Measurements from ENCODE around the gene MAP1B. TPM values are rescaled to one million over a fixed set of nuclear protein-coding genes. Genes with fewer than 3 reads are reported as not detected.
A peak's percentile ranks its signal among the peaks of the same experiment; 100 is the strongest.

Gene MAP1B
- total RNA-seq, 1 donor from 2014 or later: 1,059 TPM

DNA sequence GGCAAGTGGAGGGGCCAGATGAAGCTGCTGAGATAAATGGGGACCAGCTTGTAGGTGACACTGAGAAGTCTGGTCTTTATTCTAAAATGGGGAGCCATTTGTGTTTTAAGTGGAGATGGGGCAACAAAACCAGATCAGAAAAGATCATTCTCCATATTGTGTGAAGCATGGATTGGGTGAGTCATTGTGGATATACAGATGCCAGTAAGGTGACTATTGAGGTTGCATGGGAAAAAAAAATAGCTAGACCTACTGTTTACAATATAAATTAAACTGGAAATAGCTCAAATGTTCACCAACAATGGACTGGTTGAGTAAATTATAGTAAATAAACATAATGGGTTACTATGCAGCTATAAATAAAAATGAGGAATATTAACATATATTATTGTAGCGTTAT is 5.4 kb upstream of the MAP1B start:
- intact Hi-C loops (cut with DNase I): loop anchor here (10.0 kb wide), 1 partner anchor 517 kb away; the partner anchor contains the start of gene MCCC2
- H3K27me3 ChIP-seq: no peaks in the 10 kb centered on the region
- no peak overlapping the region for H3K4me3 ChIP-seq
- no peak for DNase-seq (ENCODE audit: low spot score in 2 of 2)
- H3K9me3 ChIP-seq: no peaks in the 10 kb centered on the region
- H3K36me3 ChIP-seq: no peaks in the 10 kb centered on the region
- TF ChIP-seq, protein P1, sequence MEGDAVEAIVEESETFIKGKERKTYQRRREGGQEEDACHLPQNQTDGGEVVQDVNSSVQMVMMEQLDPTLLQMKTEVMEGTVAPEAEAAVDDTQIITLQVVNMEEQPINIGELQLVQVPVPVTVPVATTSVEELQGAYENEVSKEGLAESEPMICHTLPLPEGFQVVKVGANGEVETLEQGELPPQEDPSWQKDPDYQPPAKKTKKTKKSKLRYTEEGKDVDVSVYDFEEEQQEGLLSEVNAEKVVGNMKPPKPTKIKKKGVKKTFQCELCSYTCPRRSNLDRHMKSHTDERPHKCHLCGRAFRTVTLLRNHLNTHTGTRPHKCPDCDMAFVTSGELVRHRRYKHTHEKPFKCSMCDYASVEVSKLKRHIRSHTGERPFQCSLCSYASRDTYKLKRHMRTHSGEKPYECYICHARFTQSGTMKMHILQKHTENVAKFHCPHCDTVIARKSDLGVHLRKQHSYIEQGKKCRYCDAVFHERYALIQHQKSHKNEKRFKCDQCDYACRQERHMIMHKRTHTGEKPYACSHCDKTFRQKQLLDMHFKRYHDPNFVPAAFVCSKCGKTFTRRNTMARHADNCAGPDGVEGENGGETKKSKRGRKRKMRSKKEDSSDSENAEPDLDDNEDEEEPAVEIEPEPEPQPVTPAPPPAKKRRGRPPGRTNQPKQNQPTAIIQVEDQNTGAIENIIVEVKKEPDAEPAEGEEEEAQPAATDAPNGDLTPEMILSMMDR (IDR thresholded peaks at IDR 0.05): no peak
- H3K4me1 ChIP-seq: peaks cover 0 to 2% of the 10 kb centered on the region in 2 donors
- no peak overlapping the region for H3K27ac ChIP-seq

DNA sequence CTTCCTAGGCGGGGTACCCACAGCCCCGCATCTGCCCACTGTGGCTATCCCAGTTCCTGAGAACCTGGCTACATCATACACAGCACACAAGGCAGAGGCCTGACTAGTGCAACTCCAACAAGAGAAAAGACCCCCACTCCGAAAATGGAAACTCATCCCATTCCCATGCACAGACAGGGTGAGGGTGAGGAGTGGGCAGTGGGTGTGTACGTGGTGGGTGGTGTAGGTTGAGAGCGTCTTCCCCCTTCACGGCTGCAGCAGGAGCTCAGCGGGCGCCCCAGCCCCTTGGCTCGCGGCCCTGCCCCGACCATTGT is 501 bp upstream of the MAP1B start:
- TF ChIP-seq, protein P1 (IDR thresholded peaks at IDR 0.05): no peak
- H3K4me3 ChIP-seq: peak overlapping the region; percentile 72 to 94
- peaks cover 0 to 4% of the 10 kb centered on the region in 2 donors for H3K4me1 ChIP-seq
- intact Hi-C loops (cut with DNase I): loop anchor here (5.0 to 10.0 kb wide), 2 partner anchors 141 to 522 kb away; partner anchors contain the start of gene MCCC2
- H3K27me3 ChIP-seq: no peaks in the 10 kb centered on the region
- H3K27ac ChIP-seq: peak overlapping the region; percentile 94 to 97
- no peak for DNase-seq (ENCODE audit: low spot score in 2 of 2)
- H3K36me3 ChIP-seq: no peaks in the 10 kb centered on the region
- no peaks in the 10 kb centered on the region for H3K9me3 ChIP-seq

DNA sequence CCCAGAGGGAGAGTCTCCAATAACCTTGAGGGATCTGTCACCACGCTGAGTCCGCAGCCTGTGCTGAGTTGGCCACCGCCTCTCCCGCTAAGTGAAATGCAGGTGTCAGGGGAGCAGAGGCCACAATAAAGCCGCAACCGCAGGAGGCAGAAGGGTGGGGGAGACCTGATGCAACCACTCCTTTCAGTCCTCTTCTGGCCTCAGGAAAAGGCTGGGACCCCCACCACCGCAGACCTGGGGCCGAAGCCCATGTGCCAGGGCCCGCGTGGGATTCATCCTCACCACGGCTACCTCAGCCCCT is 576 bp downstream of the MAP1B start:
- TF ChIP-seq, protein P1 (IDR thresholded peaks at IDR 0.05): no peak

DNA sequence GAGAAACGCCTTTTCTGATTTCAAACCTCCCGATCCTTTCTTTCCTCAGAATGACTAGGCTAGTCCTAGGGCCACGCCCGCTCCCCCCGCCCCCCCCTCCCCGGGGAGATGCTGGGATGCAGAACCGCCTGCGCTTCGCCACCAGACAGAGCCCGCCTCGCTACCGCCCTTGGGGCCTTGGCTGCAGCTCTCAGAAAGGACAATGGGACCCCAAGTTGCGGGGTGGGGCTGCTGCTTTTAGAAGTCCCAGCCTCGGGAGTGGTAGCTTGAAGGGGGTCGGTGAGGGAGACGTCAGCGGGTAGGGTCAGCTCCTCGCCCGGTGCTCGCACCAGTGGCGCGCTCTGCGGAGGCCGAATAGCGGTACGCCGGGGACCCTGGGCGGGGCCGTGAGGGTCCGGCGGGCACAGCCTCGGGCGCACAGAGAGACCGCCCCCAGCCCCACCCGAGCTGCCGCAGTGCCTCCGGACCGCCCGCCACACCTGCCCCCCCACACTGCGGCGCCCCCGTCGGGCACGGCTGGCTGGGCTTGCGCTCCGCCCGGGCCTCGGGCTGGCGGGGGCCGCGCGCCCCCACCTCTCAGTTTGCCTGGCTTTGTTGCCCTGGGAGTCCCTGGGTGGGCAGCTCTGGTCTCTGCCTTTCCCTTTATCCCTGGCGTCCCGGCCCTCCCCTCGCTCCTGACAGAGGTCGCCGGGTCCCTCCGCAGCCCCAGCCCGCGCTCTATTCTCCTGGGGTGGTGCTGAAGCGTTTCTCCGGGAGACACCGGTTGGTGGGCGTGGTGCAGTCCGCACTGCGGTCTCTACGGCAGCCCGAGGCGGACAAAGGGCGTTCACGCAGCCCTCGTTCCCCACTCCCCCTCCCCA is 1.2 kb downstream of the MAP1B start:
- TF ChIP-seq, protein P1 (IDR thresholded peaks at IDR 0.05): no peak
- Histone ChIP-seq H3K27me3 (no peaks in the 10 kb centered on the region), H3K9me3 (no peaks in the 10 kb centered on the region), H3K36me3 (no peaks in the 10 kb centered on the region), H3K4me1 (peaks cover 0 to 14% of the 10 kb centered on the region in 2 donors), H3K27ac (peak overlapping the region; percentile 94 to 97), H3K4me3 (peak overlapping the region; percentile 72 to 94)
- intact Hi-C loops (cut with DNase I): loop anchor here (1.0 to 10.0 kb wide), 6 partner anchors 24 to 524 kb away; partner anchors contain the start of gene MCCC2
- DNase-seq (ENCODE audit: low spot score in 2 of 2): peak; percentile 56 to 93

More for the DNA sequence above, 576 bp downstream of the MAP1B start:
- no peak for DNase-seq (ENCODE audit: low spot score in 2 of 2)
- Histone ChIP-seq H3K27me3 (no peaks in the 10 kb centered on the region), H3K4me3 (peak overlapping the region; percentile 72 to 94), H3K36me3 (no peaks in the 10 kb centered on the region), H3K4me1 (peaks cover 0 to 12% of the 10 kb centered on the region in 2 donors), H3K27ac (peak overlapping the region; percentile 94 to 97), H3K9me3 (no peaks in the 10 kb centered on the region)
- intact Hi-C loops (cut with DNase I): loop anchor here (1.0 to 10.0 kb wide), 6 partner anchors 25 to 523 kb away; partner anchors contain the start of gene MCCC2

DNA sequence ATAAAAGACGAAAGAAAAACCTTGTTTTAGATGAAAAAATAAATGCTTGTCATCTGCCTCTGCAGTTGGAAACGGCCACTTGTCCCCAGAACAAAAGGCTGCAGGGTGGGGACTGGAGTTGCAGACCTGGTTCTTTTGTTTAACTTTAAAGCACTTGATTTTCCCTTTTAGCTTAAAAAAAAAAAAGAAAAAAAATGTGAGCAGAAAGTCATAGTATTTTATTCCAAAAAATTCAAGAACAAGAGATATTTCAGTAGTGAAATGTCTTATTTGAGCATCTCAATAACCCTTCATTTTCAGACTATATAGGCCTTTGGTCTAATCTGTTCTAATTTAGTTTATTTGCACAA is 1.8 kb downstream of the MAP1B start:
- Histone ChIP-seq H3K27me3 (no peaks in the 10 kb centered on the region), H3K27ac (peak overlapping the region; percentile 94 to 97), H3K9me3 (no peaks in the 10 kb centered on the region), H3K4me3 (peak overlapping the region; percentile 72 to 94), H3K4me1 (peaks cover 0 to 19% of the 10 kb centered on the region in 2 donors), H3K36me3 (no peaks in the 10 kb centered on the region)
- intact Hi-C loops (cut with DNase I): loop anchor here (2.0 to 10.0 kb wide), 5 partner anchors 24 to 524 kb away; partner anchors contain the start of gene MCCC2
- TF ChIP-seq, protein P1 (IDR thresholded peaks at IDR 0.05): no peak
- no peak for DNase-seq (ENCODE audit: low spot score in 2 of 2)
